SH-SY5Y (cell line): Measurements from ENCODE around the gene POLE4.

Experiments
- GATA2 ChIP-seq: IDR thresholded peaks from 2 replicates; pipeline ENCODE4 v1.6.1; 2011; ENCODE audit warnings: mild to moderate bottlenecking, low read depth, low read length
- GATA3 ChIP-seq: IDR thresholded peaks from 2 replicates; pipeline ENCODE4 v1.6.1; 2011; ENCODE audit warnings: low read depth, mild to moderate bottlenecking, low read length, moderate library complexity

DNA sequence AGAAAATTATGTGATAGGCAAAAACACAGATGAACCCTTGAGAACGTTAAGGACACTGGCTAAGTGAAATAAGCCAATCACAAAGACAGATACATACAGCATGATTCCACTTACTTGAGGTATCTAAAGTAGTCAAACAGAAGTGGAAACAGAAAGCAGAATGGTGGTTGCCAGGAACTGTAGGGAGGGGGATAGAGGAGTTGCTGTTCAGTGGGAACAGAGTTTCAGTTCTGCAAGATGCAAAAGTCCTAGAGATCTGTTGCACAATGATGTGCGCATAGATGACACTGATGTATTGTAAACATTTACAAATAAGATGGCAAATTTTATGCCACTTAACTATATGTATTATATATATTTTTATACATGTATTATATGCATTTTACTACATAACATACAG, 59.7 kb downstream of the POLE4 start:
- TF ChIP-seq GATA2: no peak
- TF ChIP-seq GATA3: no peak
